ENCODE data around the gene TECPR1. TPM values are rescaled to one million over a fixed set of nuclear protein-coding genes. Genes with fewer than 3 reads are reported as not detected.
A peak's percentile ranks its signal among the peaks of the same experiment; 100 is the strongest.

TECPR1 gene
- total RNA-seq, 4 donors from 2014 or later, result 33.8 to 74.1 (median 44.1) TPM

DNA sequence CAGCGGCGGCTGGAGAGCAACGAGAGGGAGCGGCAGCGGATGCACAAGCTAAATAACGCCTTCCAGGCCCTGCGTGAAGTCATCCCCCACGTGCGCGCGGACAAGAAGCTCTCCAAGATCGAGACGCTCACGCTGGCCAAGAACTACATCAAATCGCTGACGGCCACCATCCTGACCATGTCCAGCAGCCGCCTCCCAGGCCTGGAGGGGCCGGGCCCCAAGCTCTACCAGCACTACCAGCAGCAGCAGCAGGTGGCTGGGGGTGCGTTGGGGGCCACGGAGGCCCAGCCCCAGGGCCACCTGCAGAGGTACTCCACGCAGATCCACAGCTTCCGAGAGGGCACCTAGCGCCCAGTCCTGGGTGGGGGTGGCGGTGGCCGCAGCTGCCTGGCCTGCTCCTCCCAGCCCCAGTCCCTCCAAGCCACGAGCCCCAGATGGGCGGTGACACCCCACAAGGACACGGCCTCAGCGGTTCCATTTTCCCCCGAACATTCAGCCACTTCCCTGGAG is 39.4 kb downstream of the TECPR1 start:
- Histone ChIP-seq H3K27ac (no peak overlapping the region), H3K4me1 (peaks cover 0 to 15% (median 6%) of the 10 kb centered on the region in 4 donors), H3K4me3 (no peak overlapping the region), H3K9me3 (no peaks in the 10 kb centered on the region), H3K36me3 (peaks cover 0 to 5% (median 0%) of the 10 kb centered on the region in 3 donors), H3K27me3 (no peaks in the 10 kb centered on the region)
- peak in 1 of 3 donors; percentile 42 for DNase-seq
- TF ChIP-seq CTCF (IDR thresholded peaks at IDR 0.05), result no peak
- no peak for TF ChIP-seq POLR2A (IDR thresholded peaks at IDR 0.05)

DNA sequence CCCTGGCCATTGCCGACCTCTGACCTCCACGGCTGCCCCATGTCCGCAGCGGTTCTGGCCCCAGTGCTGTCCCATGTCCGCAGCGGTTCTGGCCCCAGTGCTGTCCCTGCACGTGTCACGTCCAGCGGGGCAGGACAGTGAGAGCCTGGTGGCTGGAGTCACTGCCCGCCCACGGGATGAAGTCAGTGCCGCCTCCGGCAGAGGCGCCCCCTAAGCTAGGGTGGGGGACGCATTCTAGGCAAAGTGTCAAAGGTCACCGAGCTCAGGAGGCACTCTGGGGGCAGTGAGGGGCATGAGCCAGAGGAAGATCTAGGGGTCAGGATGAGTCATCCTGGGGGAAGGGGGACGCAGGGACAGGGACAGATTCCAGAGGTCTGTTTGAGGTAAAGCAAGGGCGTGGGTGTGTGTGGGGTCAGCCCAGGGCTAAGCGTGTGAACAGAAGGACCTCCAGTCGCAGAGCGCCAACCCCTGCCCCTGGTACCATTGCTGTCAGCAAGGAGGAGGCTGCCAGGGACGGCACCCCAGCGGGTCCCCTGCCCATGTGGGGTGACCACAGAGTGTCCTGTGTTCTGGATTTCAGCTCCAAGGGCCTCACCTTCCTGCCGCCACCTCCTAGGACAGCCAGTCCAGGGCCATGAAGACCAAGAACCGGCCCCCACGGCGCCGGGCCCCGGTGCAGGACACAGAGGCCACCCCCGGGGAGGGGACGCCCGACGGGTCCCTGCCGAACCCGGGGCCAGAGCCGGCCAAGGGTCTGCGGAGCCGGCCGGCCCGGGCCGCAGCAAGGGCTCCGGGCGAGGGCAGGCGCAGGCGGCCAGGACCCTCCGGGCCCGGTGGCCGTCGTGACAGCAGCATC is 40.1 kb downstream of the TECPR1 start:
- peak in 2 of 3 donors; percentile 45 for DNase-seq
- H3K4me1 ChIP-seq, result peaks cover 0 to 15% (median 6%) of the 10 kb centered on the region in 4 donors
- H3K9me3 ChIP-seq, result no peaks in the 10 kb centered on the region
- peak overlapping the region in 3 of 4 donors; percentile 15 to 39 (median 17) for H3K27ac ChIP-seq
- peaks cover 0 to 8% (median 0%) of the 10 kb centered on the region in 3 donors for H3K36me3 ChIP-seq
- TF ChIP-seq POLR2A (IDR thresholded peaks at IDR 0.05), result no peak
- H3K4me3 ChIP-seq, result peak overlapping the region; percentile 14 to 63 (median 46)
- no peaks in the 10 kb centered on the region for H3K27me3 ChIP-seq

DNA sequence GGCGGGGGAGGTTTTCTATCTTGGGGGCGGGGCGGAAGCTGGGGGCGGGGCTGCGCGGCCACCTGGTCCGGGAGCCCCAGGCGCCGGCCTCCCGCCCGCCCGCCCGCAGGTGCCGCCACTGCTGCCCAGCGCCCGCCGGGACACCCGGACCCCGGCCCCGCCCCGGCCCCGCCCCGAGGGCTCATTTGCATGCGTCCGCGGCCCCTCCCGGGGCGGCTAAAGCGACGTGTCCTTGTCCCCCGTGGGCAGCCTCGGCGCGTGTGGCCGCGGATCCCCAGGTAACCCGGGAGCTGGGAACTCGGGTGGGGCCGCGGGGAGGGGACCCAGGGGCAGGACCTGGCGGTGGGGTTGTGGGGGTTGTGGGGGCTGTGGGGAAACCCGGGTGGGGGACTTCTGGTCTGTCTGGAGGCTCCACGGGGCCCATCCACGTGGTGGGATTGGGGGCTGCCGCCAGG is 40.8 kb downstream of the TECPR1 start, which contains the start of gene BHLHA15:
Gene BHLHA15, plus strand, starts transcription at position 219 of the 455 bp plus-strand sequence. CDS start 871 bp downstream, outside the sequence.
- H3K9me3 ChIP-seq, result no peaks in the 10 kb centered on the region
- H3K36me3 ChIP-seq, result peaks cover 0 to 13% (median 0%) of the 10 kb centered on the region in 3 donors
- H3K4me1 ChIP-seq, result peaks cover 0 to 15% (median 6%) of the 10 kb centered on the region in 4 donors
- peak within 1 kb of the TSS; percentile 14 to 63 (median 46) for H3K4me3 ChIP-seq
- H3K27ac ChIP-seq, result peak within 1 kb of the TSS in 3 of 4 donors; percentile 15 to 39 (median 17)
- TF ChIP-seq CTCF (IDR thresholded peaks at IDR 0.05) (no peak), POLR2A (IDR thresholded peaks at IDR 0.05) (no peak)
- DNase-seq, result peak; percentile 20 to 83 (median 78)
- no peaks in the 10 kb centered on the region for H3K27me3 ChIP-seq

GRCh38 chr7:98210513-98211220 is 41.4 kb downstream of the TECPR1 start:
- H3K27ac ChIP-seq, result no peak overlapping the region
- peaks cover 0 to 13% (median 0%) of the 10 kb centered on the region in 3 donors for H3K36me3 ChIP-seq
- peak in 2 of 3 donors; percentile 49 to 55 for DNase-seq
- no peaks in the 10 kb centered on the region for H3K9me3 ChIP-seq
- H3K27me3 ChIP-seq, result no peaks in the 10 kb centered on the region
- H3K4me3 ChIP-seq, result peak overlapping the region in 3 of 4 donors; percentile 40 to 63 (median 52)
- H3K4me1 ChIP-seq, result peaks cover 0 to 15% (median 6%) of the 10 kb centered on the region in 4 donors
- TF ChIP-seq POLR2A (IDR thresholded peaks at IDR 0.05), result no peak
- no peak for TF ChIP-seq CTCF (IDR thresholded peaks at IDR 0.05)

GRCh38 chr7:98209166-98209920 is 42.7 kb downstream of the TECPR1 start:
- DNase-seq, result peak in 1 of 3 donors; percentile 39
- H3K27ac ChIP-seq, result no peak overlapping the region

More at GRCh38 chr7:98209166-98209920, 42.7 kb downstream of the TECPR1 start:
- Histone ChIP-seq H3K9me3 (no peaks in the 10 kb centered on the region), H3K27me3 (no peaks in the 10 kb centered on the region), H3K4me1 (peaks cover 0 to 15% (median 7%) of the 10 kb centered on the region in 4 donors), H3K36me3 (peaks cover 0 to 21% (median 0%) of the 10 kb centered on the region in 3 donors), H3K4me3 (no peak overlapping the region)
- no peak for TF ChIP-seq CTCF (IDR thresholded peaks at IDR 0.05)
- no peak for TF ChIP-seq POLR2A (IDR thresholded peaks at IDR 0.05)
